GM19351 (cell line): Measurements from ENCODE around the gene FRY.

Source experiments
- ATAC-seq: cut with Tn5 transposase; IDR thresholded peaks from one replicate; pipeline ENCODE4 v1.9.1; 2021; ENCODE audit warnings: mild to moderate bottlenecking, moderate library complexity; ENCODE audit not compliant: unreplicated experiment

The FRY gene

DNA sequence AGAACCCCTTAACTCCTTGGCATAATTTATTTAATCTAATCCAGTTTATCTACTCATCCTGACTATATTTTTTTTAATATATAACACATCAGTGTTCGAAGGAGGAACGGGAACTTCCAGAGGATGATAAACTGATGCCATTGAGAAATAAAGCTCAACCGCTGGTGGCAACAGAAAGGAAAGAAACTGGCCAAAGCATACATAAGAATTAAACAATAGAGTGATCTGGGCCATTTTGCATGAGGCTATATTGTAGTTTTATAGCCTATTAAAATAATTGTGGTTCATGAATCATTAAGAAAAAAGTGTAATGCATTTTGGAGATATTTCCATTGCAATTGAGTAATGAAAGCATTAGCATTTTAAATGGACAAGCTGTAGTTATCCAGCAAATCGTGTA, 94.2 kb downstream of the FRY start:
- no peak for ATAC-seq

- no peak for ATAC-seq
Measured at GRCh38 chr13:32126278-32126677, 94.7 kb downstream of the FRY start.

DNA sequence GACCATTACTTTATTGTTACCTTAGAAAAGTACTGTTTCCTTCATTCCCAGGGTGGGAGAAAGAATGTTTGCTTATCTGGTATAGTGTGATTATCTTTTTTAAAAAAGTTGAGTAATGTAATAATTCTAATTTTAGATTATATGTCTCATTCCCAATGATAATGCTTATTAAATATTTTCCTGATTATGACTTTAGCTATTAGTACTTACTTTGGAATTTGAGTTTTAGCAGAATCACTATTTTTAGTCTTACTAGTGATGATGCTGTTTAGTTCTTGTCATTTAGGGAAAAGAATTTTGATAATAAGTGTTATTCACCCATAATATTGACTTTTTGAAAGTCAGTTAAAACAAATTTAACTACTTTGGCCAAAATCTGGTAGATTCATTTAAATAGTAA, 95.2 kb downstream of the FRY start:
- ATAC-seq: no peak

GRCh38 chr13:32127691-32128090, 96.1 kb downstream of the FRY start:
- no peak for ATAC-seq

DNA sequence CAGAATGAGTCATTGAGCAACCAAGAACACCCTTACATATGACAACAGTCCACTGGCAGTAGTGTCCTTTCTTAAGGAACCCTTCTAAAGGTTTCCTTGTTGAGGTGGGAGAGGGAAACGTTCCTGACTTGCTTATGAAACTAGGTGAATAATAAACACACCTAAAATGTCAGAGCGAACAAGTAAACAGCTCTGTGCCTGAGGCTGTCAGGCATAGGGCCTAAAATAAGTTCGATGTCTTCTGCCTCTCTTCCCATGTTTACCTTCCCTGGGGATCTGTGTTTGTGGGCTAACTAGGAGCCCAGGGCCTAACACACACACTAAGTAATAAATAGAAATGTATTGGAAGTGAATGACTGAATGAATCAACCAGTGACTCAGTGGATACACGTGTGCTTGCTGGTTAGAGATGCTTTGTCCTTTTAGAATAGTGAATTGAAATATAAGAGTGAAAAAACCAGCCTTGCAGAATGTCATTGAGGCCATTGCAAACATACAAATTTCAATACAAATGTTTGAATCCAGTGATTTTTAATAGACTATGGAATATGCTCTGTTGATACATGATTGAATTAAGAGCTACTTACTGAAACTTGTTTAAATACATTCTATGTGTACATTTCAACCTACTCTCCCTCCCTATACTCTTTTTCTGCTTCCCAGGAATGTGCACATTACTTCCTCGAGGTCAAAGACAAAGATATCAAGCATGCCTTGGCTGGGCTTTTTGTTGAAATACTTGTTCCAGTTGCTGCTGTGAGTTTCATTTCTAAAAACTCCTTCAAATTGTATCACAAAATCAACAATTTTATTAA, 102.9 kb downstream of the FRY start:
- ATAC-seq: no peak

- no peak for ATAC-seq
Measured at GRCh38 chr13:32135056-32135390, 103.4 kb downstream of the FRY start.

DNA sequence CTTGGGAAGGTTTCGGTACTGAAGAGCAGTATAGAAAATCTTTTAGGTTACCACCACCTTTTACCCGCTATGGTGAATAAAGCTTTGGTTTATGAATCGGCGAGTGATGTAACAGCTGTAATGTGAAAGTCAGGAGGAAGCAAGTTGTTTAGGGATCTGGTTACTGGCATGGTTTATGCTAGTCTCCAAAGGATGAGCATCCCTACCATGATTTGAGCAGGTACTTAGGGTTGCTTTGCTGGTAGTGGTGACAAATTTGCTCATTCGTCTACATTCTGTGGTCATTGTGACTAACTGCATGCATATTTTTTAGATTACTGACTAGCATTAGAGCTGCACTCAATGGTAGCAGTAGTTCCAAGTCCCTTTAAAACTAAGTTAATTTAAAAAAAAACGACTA, 104.1 kb downstream of the FRY start:
- no peak for ATAC-seq

DNA sequence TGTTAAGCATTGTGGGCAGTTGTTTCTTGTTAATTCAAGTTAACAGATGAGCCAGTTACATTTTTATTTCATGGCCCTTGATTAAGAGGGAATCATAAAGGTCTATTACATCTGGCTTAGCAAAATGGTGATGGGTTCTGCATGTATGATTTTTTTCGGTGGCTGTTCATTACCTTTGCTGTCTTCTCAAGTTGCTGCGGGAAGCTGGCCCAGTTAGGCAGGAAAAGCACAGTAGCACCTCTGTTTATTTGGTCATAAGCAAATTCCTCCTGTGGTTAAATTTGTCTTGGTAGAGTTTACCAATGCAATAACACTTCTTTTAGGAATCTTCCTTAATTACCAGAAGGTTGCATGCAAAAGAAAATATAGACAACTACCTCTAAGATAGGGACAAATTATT, 104.5 kb downstream of the FRY start:
- ATAC-seq: no peak

DNA sequence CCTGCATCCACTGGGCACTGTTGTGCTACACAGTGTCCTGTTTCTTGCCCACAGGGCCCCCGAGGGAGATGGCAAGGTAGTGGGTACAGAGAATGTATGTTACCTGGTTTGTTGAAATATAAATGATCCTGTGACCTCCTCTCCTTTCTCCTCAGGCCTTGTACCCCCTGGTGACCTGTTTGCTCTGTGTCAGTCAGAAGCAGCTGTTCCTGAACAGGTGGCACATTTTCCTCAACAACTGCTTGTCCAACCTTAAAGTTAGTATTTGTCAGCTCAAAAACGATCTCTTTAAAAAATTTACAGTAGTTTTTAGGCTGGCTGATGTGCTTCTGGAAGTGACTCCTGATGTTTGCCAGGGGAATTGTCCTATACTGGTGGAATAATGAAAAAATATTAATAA, 105.1 kb downstream of the FRY start:
- no peak for ATAC-seq

DNA sequence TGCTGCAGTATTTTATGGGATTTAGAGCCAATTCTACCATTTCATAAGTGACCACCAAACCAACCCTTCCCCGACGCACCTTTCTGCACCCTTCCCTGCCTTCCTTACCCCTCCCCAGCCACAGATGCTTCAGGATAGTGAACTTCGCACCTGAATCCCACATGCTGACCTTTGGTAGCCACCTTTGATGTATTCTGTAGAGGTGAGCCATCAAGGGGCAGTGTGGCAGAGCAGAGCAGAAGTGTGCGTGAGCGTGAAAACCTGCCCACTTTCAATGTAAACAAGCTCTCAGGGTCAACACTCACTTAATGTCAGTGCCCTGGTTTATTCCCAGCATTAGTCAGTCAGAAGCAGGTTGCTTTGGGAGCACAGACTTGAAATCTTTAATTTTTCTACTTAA, 107.7 kb downstream of the FRY start:
- no peak for ATAC-seq

GRCh38 chr13:32140109-32140508, 108.5 kb downstream of the FRY start:
- no peak for ATAC-seq

- ATAC-seq: no peak
Measured at GRCh38 chr13:32141462-32141861, 109.9 kb downstream of the FRY start.

DNA sequence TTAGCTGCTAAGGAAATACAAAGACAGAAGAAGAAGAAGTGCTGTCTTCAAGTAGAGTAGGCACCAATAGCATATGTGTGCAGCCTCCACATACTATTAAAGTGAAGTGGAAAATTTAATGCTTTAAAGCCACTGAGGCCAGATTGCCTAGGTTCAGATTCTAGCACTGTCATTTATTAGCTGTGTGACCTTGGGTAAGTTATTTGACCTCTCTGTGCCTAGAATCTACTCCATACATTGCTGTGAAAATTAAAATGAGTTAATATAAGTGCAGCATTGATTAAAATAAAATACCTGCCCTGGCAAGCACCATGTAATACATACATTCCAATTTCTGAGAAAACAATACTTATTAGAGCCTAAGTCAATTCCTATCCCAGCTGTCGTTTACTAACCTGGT, 110.5 kb downstream of the FRY start:
- ATAC-seq: no peak

DNA sequence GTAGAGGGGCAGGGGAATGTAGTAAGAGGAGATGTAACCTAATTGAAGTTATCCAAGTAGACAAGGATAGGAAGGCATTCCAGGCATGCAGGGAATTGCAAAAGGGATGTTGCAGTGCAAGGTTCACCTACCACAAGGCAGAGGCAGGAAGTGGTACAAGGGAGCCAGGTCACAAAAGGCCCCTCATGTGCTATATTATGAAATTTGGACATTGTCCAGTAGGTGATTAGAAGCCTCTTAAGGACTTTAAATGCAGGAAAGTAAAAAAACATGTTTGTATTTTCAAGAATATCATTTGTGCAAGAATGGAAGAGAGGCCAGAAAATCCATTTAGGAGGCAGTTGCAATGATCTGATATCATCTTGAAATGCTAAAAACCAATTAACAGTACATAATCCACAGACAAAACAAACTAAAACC, 111.4 kb downstream of the FRY start:
- ATAC-seq: no peak

- ATAC-seq: no peak
Measured at GRCh38 chr13:32147193-32147592, 115.6 kb downstream of the FRY start.

DNA sequence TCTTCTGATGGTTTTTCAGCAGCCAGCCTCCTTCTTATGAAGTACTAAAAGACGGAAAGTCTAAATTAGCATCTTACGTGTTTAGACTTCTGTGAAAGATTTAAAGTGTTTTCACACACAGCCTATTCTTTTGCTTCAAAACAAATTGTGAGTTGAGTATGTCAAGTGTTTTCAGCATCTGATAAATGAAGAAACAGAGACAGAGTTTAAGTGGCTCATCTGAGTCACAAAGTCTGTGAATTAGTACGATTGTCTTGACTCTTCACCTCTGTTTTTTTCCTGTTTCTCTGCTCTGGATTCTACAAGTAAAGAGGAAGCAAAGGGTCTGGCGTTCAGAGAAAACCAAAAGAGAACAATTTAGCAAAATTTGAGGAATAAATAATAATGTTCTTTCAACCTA, 116.4 kb downstream of the FRY start:
- ATAC-seq: no peak

DNA sequence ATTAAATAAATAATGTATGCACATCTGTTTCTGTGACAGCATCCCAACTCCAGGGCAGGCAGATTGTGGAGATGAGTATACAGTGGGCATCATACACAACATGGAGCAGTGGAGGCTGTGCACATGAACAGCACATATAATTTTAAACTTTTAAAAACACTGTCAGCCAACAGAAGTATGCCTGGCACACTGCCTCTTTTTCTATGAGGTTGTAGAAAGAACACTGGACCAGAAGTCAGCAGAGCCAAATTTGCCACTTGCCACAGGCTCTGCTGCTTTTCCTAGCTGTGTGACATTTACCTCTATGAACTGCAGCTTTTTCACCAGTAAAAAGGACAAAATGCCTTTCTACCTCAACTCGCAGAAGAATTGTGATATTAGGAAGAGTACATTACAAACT, 118.7 kb downstream of the FRY start:
- no peak for ATAC-seq

- no peak for ATAC-seq
Measured at GRCh38 chr13:32150794-32151193, 119.2 kb downstream of the FRY start.

- ATAC-seq: no peak
Measured at GRCh38 chr13:32151240-32151639, 119.7 kb downstream of the FRY start.

DNA sequence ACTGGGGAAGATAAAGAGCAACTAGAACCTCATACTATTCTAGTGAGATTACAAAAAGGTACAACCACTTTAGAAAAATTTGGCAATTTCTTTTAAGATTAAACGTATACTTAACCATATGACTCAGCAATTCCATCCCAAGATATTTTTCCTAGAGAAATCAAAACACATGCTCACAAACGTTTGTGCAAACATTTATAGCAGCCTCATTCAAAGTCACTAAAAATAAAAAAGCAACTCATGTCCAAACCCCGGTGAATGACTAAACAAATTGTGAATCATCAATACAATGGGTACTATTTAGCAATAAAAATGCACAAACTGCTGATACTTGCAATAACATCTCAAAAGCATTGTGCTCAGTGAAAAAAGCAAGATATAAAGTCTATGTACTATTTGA, 121.5 kb downstream of the FRY start:
- ATAC-seq: no peak

DNA sequence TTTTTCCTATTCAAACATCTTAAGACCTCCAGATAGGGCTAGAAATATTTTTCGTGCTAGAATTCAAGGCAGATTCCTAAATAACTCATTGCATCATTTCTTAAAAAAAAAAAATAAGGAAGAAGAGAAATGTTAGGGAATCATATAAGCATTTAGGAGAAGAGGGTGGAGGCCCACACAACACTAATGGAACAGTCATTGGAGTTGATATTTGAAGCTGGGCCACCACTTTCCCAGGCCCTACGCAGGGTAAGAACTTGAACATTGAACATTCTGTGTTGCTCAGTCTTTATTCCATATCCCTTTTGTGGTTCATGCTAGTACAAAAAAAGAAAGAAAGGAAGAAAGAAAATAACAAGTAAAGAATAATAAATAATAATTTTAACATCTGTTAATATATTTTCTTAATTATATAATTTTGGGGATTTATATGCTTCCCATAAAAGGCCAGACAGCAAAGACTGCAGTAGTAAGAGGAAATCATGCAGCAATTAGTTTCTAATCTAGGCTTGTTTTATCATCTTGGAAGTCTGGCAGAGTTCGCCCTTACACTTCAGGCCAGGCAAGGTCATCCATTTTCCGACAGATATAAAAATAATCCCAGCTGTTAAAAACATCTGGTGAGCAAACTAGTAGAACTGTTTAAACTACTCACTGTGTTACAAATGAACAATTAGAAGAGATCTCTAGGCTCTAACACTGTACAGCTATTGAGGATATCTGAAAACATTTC, 127.7 kb downstream of the FRY start:
- no peak for ATAC-seq

DNA sequence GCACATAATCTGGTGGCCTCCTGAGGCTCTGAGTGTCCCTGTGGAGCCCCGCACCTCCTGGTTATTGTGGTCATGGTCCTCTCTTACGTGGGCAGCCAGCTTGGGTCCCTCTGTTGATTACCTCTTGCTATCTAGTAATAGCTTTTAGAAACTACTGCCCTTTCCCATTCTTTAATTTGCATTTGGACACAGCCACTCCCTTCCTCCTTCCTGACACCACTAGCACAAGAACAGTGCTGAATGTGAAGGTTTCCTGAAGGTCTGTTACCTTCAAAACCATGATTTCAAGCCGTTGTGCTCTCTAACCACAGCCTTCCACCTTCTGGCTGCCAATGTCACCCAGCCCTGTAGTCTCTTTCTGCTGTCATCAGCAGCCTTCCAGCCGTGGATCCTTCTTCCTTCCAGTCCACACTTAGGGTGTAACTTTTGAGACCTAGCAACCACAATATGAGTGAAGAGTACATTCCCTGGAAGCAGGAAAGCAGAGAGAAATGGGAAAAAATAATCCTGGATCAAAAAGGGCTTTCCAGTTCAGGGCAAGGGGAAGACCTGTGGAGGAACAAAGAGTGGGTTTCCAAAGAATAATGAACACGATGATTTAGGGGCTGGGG, 130.9 kb downstream of the FRY start:
- ATAC-seq: no peak
